SU-DHL-6 (cell line): Measurements from ENCODE around the gene RASSF4.

Source experiments
- EZH2phosphoT487 ChIP-seq: fragments of 200-600 bp; sonication (generic), shearing (Covaris generic); conservative IDR thresholded peaks from 2 replicates; pipeline ENCODE4 v1.6.1; 2018; ENCODE audit warnings: mild to moderate bottlenecking, antibody characterized with exemption, low read length, moderate library complexity, mixed read lengths
- TF ChIP-seq, protein P1 (sequence below): fragments of 200-600 bp; sonication (generic); IDR thresholded peaks from one replicate; pipeline ENCODE4 v1.5.1; 2017; ENCODE audit warnings: antibody characterized with exemption, mild to moderate bottlenecking, low read length, moderate library complexity; ENCODE audit not compliant: insufficient read depth, poor library complexity, severe bottlenecking

DNA sequence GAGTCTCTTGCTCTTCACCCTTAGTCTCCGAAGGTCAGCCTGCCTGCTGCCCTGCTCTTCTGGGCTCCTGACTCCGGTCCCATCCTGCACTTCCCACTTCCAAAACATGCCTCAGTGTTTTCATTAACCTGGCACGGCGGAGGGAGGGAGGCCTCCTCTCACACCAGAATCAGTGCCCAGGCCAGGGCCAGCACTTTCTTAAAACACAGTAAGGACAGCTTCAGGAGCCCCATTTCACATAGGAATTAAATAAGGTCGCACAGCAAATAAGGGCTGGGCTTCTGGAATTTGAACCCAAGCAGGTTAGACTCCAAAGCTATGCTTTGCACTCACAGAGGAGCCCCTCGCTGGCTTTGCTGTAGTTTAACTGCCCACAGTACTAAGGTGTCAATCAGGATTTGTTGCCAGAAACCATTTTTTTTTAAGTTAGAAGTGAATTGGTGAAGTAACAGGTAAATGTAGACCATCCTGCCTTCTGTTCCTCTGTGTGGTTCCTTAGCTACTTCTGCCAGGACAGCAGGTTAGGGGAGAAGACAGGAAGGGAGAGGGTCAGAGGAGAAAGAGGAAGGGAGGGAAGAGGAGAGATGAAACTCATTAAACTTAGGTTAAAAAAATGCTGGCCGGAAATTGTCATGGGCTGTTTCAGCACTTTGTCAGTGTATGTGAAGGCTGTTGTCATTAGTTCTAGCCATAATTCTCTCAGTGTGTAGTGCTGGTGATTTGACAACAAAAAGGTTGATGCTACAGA is 1.1 kb downstream of the RASSF4 start:
- TF ChIP-seq, protein P1, sequence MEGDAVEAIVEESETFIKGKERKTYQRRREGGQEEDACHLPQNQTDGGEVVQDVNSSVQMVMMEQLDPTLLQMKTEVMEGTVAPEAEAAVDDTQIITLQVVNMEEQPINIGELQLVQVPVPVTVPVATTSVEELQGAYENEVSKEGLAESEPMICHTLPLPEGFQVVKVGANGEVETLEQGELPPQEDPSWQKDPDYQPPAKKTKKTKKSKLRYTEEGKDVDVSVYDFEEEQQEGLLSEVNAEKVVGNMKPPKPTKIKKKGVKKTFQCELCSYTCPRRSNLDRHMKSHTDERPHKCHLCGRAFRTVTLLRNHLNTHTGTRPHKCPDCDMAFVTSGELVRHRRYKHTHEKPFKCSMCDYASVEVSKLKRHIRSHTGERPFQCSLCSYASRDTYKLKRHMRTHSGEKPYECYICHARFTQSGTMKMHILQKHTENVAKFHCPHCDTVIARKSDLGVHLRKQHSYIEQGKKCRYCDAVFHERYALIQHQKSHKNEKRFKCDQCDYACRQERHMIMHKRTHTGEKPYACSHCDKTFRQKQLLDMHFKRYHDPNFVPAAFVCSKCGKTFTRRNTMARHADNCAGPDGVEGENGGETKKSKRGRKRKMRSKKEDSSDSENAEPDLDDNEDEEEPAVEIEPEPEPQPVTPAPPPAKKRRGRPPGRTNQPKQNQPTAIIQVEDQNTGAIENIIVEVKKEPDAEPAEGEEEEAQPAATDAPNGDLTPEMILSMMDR: no peak
- TF ChIP-seq EZH2phosphoT487: no peak
